ENCODE data around the gene JAG1. TPM values are rescaled to one million over a fixed set of nuclear protein-coding genes. Genes with fewer than 3 reads are reported as not detected.

Gene JAG1
- total RNA-seq, 2 donors from 2014 or later, result 32.4 to 42.3 TPM

DNA sequence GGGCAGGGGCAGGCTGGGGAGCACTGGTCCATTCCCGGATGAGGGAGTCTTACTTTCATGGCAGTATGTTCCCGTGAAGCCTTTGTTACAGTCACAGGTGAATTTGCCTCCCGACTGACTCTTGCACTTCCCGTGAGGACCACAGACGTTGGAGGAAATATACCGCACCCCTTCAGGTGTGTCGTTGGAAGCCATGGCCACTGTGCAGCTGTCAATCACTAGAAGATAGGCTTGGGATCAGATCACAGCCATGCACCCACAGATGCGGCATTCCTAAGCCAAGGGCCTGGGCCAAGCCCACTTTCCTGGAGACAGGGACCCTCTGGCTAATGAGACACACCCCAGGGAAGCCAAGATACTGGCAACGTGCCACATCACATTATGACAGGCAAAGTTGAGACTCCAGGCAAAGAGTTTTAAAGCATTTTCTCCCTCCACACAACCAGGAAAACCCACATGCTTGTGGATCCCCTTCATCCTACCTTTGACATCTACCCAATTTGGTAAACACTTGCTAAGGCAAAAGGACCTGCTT is 26.8 kb downstream of the JAG1 start:
- ATAC-seq, result no peak
- intact Hi-C loops (cut with DNase I), result loop anchor here in 1 of 2 donors (5.0 kb wide), 1 partner anchor 95 kb away; no protein-coding TSS in a partner anchor

DNA sequence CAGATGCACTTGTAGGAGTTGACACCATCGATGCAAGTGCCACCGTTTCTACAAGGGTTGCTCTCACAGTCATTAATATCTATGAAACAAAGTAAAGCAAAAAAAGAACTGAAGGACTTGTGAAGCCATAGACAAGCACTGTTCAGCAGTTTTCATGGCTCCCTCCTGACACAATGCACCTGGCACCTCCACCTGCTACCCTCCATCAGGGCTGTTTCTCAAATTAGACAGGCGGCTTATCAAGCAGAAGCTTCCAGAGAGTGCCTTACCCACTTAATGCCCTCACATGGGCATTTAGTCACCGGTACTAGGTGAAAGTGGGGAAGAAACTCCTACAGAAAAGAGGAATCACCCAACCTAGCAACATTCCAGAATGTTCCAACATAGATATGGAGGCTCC is 27.8 kb downstream of the JAG1 start:
- intact Hi-C loops (cut with DNase I), result loop anchor here in 1 of 2 donors (5.0 kb wide), 1 partner anchor 94 kb away; no protein-coding TSS in a partner anchor
- DNase-seq (no peak), ATAC-seq (no peak)

More for the DNA sequence above, 26.8 kb downstream of the JAG1 start:
- peak; percentile 20 for DNase-seq

DNA sequence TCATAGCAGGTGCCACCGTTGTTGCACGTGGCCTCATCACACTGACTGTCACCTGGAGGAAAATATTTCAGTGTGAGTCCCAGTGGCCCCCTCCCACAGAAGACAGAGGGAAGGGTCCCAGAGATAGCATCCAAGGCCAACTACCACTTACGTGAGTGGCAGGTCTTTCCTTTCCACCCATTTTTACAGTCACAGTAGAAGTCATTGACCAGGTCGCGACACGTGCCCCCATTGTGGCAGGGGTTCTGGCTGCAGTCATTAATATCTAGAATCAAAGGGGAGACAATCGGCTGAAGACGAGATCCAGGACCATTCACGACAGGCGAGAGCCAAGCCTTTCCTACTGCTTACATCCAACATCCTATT is 28.6 kb downstream of the JAG1 start:
- ATAC-seq, result no peak
- intact Hi-C loops (cut with DNase I), result loop anchor here in 1 of 2 donors (5.0 kb wide), 1 partner anchor 93 kb away; no protein-coding TSS in a partner anchor
- no peak for DNase-seq

DNA sequence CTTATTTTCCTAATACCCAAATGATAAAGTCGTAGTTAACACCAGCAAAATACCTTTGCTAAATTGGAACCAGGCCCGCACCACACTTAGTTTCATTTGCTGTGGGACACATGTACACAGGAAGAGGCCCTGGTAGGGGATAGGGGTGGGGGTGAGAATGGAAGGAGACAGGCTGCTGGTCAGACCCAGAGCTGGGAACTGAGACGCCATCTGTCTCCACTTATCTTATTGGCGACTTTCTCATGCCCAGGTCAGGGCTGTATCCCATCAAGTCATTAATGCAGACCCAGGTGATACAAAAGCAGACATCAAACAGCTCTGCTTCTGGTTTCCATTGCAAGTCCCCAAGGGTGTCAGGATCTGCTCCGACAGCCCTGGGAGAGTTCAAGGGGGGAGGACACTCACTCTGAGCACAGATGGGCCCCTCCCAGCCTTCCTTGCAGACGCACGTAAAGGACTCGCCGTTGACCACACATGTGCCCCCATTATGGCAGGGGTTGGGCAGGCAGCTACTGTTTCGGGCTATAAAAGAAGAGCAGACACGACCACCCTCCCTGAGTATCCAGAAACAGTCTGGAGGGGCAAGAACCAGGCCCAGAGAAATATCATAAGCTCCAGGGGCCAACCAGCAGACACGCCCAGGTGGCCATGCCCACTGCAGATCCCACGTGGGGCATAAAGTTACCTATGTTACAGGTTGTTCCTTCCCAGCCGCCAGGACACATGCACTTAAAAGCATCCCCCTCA is 29.2 kb downstream of the JAG1 start:
- ATAC-seq (no peak), DNase-seq (no peak)
- intact Hi-C loops (cut with DNase I), result loop anchor here in 1 of 2 donors (5.0 kb wide), 1 partner anchor 92 kb away; no protein-coding TSS in a partner anchor

DNA sequence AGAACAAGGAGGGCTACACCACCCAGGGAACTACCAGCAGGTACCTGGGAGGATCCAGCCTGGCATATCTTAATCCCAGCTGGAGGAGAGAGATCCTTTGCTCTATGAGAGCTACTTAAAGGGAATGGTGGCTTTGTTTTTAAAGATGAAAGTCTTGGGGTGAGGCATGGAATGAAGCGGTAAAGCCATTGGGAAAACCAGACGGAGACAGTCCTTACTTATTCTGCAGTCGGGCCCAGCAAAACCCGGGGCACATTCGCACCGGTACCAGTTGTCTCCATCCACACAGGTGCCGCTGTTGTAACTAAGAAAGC is 30.3 kb downstream of the JAG1 start:
- ATAC-seq (no peak), DNase-seq (no peak)
- intact Hi-C loops (cut with DNase I), result no loop called here

DNA sequence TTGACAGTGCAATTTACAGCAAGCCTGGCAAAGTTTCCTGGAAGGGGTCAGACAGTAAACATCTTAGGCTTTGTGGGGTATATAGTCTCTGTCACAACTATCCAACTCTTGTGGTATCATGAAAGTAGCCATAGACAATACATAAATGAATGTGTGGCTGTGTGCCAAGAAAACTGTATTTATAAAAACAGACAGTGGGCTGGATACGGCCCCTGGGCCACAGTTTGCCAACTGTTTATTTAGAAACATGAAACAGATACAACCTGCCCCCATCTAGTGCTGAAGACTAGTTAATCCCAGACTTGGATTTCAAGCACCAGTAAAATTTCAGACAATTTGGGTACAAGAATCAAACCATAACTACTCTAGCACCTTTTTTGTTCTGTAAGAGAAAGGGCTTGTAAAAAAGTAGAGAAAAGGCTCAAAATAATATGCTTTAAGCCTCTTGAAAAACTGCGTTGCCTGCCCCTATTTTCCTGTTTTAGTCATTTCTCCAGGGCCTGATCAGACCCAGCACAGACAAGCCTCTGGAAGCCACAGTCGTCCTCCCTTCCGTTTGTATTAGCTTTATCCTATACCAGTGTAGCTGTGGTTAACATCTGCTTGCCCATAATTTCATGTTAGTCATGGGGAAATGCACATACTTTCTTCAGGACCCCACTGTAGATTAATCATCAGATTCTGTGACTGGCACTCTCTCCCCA is 30.8 kb downstream of the JAG1 start:
- no peak for DNase-seq
- no peak for ATAC-seq
- intact Hi-C loops (cut with DNase I), result no loop called here

DNA sequence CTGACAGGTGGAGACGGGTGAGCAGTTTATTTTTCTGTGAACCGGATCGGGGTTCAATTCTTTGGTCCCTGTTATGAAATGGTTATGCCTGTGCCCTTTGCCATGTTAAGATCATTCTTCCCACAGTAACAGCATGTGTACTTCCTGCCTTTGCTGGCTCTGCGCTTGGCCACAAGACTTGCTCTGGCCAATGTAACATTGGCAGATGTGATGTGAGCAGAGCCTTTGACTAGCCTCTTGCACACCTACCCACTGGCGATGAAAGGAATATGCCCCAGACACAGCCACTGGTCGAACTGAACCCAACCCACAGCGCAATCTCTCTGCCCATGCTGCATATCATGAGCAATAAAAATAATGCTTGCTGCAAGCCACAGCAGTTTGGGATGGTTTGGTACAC is 31.9 kb downstream of the JAG1 start:
- DNase-seq (no peak), ATAC-seq (no peak)
- intact Hi-C loops (cut with DNase I), result no loop called here

DNA sequence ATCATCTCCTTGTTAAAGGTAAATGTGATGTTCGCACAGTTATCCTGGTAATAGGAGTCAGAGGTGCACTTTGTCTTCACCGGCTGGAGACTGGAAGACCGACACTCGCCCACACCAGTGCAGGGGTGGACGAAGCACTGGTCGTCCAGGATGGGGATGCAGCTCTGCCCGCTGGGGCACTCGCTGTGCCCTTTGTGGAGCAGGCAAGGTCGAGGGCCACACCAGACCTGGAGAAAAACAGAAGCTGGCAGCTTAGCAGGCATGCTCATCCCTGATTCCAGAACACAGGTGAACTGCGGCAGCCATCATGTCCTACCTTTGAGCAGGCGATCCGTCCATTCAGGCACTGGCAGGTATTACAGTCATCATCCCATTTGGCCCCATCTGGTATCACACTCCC is 32.3 kb downstream of the JAG1 start:
- ATAC-seq (no peak), DNase-seq (no peak)
- intact Hi-C loops (cut with DNase I), result no loop called here

DNA sequence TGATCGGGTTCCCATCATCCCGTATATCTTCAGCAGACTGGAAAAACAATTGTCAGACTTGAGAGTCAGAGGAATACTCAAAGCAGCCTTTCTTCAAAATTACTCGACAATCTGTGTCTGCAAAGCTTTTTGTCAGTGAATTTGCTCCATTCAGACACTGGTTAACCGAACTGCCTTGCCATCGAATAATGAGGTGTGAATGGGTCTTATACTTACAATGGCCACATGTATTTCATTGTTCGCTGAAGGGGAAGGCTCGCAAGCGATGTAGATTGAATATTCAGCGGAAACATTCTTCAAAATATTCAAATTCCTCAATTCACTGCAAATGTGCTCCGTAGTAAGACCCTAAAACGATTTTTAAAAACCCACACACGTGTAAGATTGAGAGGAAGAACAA is 32.9 kb downstream of the JAG1 start:
- no peak for ATAC-seq
- DNase-seq, result no peak
- intact Hi-C loops (cut with DNase I), result no loop called here

DNA sequence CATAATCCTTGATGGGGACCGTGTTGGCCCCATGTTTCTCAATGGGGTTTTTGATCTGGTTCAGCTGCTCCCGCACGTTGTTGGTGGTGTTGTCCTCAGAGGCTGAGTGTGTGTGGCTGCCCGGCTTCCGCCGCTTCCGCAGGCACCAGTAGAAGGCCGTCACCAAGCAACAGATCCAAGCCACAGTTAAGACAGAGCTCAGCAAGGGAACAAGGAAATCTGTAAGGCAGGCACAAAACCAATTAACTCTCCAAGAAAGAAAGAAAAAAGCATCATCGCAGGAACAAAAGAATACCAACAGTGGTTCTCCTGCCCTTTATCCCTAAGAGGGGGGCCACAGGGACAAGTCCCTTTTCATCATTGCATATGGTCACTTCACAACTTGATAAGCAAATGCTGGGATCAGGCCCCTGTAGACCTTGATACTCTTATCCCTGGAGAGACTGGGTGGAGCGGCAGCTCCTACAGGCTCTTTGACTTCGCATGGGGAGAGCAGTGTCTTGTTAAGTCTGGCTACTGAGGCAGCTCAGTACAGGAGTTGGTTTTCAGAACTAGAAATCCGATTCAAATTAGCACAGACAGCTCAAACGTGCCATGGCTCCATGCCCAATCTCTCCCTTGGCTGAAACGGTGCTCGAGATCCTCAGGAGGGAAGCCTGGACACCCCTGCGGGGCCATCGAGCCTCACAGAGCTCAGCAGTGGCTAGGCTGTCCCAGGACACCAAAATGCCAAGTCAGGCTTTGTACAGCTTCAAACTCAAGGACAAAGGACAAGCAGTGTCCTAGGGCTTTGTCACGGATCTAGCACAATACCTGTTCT is 33.9 kb downstream of the JAG1 start:
- DNase-seq, result peak; percentile 42
- intact Hi-C loops (cut with DNase I), result no loop called here
- peak; percentile 29 to 35 for ATAC-seq

DNA sequence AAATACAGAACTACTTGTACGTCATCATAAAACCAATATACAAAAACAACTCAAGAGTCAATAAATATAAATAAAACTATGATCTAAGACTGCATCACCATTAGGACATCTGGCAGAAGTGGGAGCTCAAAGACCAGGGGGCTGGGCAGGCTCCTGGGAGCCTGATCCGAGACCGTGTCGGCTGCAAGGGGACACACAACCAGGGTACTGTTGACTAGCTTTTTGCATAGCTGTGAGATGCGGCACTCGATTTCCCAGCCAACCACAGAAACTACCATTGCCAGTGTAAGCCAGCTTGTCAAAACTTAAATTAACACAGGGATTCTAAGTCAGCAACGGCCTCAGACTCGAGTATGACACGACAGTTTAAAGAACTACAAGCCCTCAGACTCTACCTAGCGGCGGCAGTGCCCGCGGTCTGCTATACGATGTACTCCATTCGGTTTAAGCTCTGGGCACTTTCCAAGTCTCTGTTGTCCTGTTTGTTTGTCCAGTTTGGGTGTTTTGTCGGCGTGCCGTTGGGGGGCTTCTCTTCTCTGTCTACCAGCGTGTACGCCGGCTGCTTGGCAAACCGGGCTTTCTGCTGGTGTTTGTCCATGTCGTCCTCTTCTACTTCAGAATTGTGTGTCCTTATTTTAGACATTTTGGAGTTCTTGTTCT is 34.6 kb downstream of the JAG1 start:
- intact Hi-C loops (cut with DNase I), result no loop called here
- ATAC-seq, result no peak
- no peak for DNase-seq

DNA sequence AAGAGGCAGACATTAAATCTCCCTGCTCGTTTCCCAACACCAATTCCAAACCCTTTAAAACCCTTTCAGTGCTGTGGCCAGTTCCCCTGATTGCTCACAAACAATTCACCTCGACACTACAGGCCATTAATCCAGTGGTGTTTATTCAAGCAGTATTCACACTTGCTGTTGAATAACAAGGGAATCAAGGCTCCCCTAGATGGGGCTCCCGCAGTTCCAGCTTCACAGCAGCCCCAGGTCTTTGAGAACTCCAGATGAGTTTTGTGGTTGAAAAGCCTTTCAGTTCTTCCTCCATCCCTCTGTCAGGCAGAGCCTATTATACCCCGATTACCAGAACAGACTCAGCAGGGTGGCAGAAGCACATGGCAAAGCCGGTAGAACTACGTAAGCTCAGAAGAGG is 36.2 kb downstream of the JAG1 start:
- ATAC-seq, result no peak
- DNase-seq, result no peak
- intact Hi-C loops (cut with DNase I), result no loop called here

DNA sequence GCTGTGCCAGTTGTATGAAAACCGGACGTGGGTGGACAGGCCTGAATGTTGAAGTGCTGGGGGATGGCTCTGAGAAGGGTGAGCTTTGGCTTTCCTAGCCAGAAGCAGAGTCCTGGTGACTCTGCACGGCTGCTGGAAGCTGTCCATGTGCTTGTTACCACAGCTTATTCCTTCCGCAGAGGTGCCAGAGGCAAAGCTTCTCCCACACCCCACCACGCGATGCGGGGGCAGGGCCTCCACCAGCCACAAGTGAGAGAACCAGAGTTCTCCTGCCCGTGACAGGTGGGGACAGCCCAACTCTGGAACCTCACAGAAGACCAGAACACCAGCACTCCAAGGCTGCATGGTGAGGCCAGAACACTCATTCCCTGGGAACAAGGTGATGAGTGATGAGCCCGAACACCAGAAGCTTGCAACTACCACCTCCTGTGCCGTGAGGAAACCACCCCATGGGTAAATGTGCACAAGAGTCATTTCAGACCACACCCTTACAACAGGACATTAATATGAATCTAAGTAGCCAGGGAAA is 36.7 kb downstream of the JAG1 start:
- intact Hi-C loops (cut with DNase I), result no loop called here
- ATAC-seq, result peak; percentile 60 to 74
- DNase-seq, result peak; percentile 75

DNA sequence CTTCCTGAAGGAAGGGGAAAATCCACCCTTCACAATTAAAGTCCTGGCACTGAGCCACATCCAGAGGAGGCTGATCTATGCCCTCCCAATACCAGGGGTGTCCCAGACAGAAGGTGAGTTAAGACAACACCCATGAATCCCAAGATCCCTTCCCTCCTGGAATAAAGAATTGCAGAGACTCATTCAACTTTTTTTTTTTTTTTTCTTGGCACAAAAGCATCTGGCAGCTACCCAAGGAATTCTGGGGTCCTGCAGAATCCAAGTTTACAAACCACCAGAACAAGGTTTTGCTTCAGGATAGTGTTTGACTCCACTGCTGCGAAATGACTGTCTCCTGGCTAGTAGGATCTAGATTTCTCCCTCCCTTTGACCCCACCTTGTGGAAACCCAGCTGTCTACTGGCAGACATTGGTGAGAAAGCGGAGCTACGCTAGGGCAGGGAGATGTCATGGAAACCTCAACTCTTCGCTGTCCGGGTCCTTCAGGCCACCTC is 37.4 kb downstream of the JAG1 start:
- no peak for DNase-seq
- ATAC-seq, result peak; percentile 36 to 44
- intact Hi-C loops (cut with DNase I), result no loop called here

DNA sequence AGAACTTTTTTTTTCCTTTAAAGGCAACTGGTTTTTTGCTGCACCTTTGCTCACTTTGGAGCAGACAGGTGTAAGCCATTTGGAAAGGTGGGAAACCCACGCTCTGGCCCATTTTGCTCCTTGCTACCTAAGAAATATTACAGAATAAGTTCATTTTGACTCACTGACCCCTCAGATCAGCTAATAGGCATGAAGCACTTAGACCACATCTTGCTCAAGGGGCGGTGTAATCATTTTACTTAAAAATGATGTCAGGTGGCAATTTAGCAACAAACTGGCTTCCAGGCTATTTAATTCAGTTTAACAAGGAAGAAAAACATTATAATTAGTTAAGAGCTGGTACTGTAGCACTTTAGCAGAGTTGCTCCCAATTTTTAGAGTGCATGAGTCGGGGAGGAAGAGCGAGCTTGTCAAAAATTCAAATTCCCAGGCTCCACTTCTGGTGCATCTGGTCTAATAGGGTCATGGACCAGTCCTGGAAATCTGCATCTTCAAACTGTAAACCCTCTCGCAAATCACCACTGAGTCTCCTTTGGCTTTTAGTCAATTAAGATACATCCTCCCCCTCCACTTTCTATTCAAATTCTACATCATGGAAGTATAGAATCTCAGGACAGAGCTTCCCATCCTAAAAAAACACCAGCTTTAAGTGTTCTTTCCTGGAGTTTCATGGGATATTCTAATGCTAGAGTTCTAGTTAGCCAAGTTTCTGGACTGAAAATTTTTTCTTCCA is 38.2 kb downstream of the JAG1 start:
- ATAC-seq (no peak), DNase-seq (no peak)
- intact Hi-C loops (cut with DNase I), result no loop called here

DNA sequence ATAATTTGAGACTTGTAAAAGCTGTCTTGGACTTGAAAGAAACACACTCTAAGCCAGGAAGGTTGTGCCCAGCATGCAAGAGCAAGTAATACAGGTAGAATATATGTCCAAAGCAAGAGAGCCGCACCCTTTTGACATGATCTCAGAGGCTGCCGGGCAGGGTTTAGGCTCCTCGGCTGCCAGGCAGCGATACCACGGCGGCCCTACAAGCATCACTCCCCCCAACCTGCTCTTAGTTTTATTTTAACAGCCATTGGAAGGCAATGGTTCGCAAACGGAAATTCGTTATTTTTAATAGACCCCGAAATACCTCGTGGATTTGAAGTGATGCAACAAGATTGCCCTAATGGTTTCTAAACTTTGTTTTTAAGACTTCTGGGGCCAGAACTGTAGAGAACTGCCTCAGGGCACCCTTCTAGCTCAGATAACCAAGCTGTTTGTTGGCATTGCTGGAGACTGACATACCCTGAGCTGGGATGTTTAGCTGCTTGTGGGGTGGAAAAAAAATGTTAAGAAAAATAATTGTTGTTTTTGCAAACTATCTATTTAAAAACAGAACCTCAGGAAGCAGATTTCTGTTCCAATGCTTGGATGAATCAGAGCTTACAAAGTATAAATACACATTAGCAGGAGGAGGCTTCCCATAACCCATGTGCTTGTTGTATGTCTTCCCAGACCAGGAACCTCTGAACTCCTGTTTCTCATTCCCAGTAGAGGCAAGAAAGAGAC is 39.0 kb downstream of the JAG1 start:
- intact Hi-C loops (cut with DNase I), result no loop called here
- DNase-seq (no peak), ATAC-seq (peak; percentile 23 to 35)

DNA sequence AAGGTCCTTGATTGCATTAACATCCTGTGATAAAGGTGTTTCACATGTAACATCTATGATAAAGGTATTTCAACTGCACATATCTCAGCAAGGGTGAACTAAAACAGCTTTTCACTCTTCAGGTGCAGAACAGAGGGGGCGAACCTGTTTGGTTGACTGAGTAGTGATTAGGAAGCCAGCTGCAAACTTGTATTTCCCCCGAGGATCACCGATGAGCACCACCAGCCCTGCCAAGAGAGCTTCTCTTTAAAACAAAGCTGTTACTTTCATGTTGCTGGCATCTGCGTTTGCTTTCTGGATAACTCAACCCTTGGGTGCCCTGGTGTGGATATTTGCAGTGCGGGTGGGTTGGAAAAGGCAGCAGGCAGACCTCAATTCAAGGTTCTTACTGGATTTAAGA is 39.6 kb downstream of the JAG1 start:
- DNase-seq, result no peak
- ATAC-seq, result no peak
- intact Hi-C loops (cut with DNase I), result no loop called here

DNA sequence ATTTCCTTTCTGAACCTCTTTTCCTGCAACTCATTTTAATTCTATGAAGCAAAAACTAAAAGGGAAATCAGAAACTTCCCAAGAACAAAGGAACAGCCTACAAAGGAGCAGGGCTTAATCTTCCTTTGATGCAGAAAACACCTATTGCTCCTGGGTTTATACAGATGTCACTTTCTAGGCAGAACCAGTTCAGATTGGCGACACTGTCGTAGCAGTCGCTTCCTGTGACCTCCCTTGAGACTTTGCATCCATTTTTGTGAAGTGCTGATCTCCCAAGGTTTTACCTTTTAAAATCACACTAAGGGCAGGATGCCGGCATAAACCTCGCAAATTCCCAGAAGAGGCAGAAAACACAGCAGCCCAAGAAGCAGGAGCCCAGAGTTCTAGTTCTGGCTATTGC is 40.1 kb downstream of the JAG1 start:
- ATAC-seq (no peak), DNase-seq (no peak)
- intact Hi-C loops (cut with DNase I), result no loop called here

All from left cardiac atrium (tissue), 4 donors.